HG03442 (cell line): Measurements from ENCODE around the gene FUNDC2.

Source experiments
- ATAC-seq: cut with Tn5 transposase; IDR thresholded peaks from one replicate; pipeline ENCODE4 v1.9.1; 2021; ENCODE audit warnings: mild to moderate bottlenecking, moderate library complexity; ENCODE audit not compliant: unreplicated experiment

Gene FUNDC2

GRCh38 chrX:155023907-155024833 is 2.5 kb upstream of the FUNDC2 start:
- ATAC-seq = no peak

DNA sequence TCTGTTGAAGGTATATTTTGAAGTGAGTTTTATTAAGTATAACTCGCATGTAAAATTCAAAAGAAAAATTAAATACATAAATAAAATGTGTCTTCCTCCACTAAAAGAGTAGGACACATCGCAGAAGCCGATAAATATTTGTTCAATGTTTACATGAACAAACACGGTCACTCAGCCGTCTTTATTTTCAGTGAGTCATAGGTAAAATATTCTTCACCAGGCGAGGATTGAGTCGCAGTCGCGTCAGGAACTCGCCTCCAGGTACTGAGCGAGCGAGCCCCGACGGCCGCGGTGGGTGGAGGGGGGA is 271 bp upstream of the FUNDC2 start:
- no peak for ATAC-seq

DNA sequence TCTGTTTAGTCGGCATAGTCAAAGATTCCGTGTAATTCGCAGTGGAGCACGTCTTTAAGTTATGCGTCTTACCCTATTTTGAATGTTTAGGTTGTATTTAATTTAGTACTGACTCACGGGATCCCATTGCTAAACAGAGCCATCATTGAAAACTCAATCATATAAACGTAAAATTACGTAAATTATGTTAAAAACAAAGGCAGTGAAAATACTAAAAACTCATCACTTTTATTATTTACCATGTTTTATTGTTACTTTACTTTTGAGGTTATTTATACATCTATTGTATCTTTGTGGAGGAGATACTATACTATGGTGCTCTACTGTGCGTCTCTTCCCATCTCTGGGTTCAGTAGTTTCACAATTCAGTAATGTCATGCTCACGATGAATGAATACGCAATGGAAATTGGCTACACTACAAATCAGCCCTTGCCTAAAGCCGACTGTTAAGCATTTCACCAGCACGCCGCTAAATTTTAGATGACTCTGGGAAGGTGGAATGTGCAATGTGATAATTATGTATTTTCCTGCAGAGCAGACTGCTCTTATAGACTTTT is 944 bp downstream of the FUNDC2 start:
- ATAC-seq = no peak

GRCh38 chrX:155028129-155028528 is 1.5 kb downstream of the FUNDC2 start:
- ATAC-seq = no peak

GRCh38 chrX:155028877-155029291 is 2.2 kb downstream of the FUNDC2 start:
- ATAC-seq = no peak

DNA sequence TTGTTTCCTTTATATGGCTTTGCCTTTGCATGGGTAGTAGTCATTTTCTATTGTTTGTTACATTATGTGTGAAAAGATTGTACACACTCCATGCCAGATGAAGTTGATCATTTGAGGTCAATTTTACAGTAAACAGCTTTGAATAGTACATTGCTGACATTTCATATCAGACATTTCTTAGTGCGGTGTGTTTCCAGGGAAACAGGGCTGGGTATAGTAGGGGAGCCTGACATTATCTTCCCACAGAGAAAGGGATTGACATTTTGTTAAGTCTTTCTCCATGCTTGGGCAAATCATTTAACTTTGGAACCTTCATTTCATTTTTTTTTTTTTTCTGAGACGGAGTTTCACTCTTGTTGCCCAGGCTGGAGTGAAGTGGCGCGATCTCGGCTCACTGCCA is 5.0 kb downstream of the FUNDC2 start:
- ATAC-seq = no peak

DNA sequence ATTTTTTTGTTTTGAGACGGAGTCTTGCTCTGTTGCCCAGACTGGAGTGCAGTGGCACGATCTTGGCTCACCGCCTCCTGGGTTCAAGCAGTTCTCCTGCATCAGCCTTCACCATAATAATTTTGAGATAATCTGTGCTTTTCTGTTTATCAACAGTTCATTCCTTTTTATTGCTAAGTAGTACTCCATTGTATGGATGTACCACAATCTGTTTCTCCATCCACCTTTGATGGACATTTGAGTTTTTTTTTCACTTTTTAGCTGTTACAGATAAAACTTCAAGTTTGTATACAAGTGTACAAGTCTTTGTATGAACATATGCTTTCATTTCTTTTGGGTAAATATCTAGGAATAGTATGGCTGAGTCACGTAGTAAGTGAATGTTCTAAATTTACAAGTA is 9.0 kb downstream of the FUNDC2 start:
- no peak for ATAC-seq

DNA sequence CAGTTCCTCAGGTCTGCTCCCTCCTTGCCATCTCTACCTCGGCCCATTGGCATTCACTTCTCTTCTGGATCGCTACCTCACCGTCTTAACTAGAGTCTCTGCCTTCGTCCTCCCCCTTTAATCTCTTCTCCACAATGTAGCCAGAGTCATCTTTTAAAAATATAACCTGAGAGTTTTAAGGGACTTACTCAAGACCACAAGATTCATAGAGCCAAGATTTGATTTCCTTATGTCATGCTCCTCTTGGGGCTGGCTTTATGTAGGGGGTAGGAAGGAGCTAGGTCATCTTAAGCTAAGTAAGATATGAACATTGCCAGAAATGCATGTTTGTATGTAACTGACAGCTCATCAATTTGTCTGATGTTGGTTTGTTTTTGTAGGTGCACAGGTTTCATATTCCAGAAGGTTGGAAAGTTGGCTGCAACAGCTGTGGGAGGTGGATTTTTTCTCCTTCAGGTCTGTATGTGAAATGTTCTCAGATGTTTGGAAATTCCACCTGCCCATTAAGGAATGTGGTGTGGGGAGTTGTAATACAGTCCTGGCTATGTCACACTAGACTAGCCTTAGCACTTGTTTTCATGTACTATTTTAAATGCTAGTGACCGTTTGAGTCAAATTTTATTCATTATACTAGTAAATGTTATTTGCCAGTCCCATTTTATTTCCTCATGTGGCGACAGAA is 19.6 kb downstream of the FUNDC2 start:
- ATAC-seq = no peak

DNA sequence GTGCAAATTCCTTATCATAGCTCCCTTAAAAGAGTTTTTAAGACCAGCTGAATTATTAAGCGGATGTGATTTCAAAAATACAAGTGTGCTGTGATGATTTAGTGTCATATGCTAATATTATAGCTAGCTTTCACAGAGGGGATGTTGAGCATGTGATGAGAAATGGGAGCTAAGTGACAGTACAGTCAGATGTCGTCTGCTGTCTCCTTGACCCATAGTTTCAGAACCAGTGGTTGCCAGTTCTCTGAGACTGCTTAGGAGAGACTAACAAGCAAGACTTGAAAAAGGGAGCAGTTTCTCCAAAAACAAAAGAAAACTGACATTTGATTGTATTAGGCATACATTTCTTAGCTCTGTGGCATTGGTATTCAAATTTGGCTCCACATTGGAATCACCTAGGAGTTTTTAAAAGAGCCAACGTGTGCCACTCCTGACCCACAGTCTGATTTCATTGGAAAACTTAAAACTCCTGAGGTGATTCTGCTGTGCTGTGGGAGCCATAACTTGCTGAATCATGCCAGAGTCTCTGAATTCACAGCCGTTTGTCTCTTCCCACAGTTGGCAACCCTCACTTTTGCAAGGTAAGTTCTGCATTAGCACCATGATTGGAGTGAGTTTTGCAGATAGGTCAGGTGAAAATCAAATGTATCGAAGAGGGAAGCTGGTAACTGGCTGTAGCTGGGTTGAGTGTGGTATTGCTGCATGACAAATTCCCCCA is 20.3 kb downstream of the FUNDC2 start:
- ATAC-seq = no peak

GRCh38 chrX:155048977-155049619 is 22.5 kb downstream of the FUNDC2 start:
- ATAC-seq = no peak

- ATAC-seq = no peak
Measured at GRCh38 chrX:155052738-155053498, 26.3 kb downstream of the FUNDC2 start.

- no peak for ATAC-seq
Measured at GRCh38 chrX:155053656-155054055, 27.0 kb downstream of the FUNDC2 start.

- no peak for ATAC-seq
Measured at GRCh38 chrX:155054255-155054654, 27.6 kb downstream of the FUNDC2 start.

GRCh38 chrX:155055494-155055893 is 28.9 kb downstream of the FUNDC2 start:
- no peak for ATAC-seq

- no peak for ATAC-seq
Measured at GRCh38 chrX:155056471-155056870, 29.8 kb downstream of the FUNDC2 start.

DNA sequence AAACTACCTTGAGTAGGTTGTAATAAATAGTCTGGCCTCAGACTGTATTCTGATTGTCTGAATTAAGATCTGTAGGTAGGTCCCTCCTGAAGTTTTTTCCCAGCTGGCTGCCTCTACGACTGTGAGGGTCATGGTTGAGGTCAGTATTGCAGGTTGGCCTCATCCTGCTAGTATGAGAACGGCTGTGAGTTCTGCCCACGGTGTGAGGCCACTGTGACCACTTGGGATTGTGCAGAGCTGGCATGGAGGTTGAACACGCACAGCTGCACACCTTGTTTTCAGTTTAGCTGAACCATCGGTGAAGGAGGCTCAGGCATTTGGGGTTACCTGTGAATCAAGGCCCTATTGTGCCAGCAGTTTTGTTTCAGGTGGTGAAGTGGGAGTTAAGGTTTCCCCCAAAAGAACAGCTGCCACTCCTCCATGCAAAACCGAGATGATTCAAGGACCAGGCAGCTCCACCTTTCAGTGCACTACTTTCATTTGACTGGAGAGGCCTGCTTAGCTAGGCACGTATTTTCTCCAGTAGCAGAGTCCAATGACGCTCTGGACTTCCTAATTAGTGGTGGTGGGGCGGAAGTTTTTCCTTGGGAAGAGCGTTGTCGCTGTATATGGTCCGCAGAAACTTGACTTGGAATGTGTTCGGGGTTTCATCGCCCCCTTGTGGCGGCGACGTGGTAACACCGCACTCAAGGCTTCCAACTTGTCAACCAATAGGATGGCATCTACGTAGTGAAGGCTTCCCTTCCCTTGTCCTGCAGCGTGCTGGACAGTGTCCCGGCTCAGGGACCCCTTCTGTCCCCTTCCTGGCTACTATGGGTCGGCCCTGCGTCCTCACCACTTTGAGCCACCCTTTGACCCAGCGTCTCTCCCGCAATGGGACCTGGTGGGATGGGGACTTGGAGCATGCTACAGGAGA is 30.5 kb downstream of the FUNDC2 start:
- peak; percentile 69 for ATAC-seq

GRCh38 chrX:155061760-155062159 is 35.1 kb downstream of the FUNDC2 start:
- no peak for ATAC-seq

GRCh38 chrX:155065035-155065734 is 38.5 kb downstream of the FUNDC2 start:
- no peak for ATAC-seq

- ATAC-seq = no peak
Measured at GRCh38 chrX:155068165-155068564, 41.5 kb downstream of the FUNDC2 start.
